ENCODE data around the gene AFTPH. TPM values are rescaled to one million over a fixed set of nuclear protein-coding genes. Genes with fewer than 3 reads are reported as not detected.

AFTPH gene
- total and polyA plus RNA-seq, 8 donors = 16.1 to 35.4 (median 19.6) TPM

DNA sequence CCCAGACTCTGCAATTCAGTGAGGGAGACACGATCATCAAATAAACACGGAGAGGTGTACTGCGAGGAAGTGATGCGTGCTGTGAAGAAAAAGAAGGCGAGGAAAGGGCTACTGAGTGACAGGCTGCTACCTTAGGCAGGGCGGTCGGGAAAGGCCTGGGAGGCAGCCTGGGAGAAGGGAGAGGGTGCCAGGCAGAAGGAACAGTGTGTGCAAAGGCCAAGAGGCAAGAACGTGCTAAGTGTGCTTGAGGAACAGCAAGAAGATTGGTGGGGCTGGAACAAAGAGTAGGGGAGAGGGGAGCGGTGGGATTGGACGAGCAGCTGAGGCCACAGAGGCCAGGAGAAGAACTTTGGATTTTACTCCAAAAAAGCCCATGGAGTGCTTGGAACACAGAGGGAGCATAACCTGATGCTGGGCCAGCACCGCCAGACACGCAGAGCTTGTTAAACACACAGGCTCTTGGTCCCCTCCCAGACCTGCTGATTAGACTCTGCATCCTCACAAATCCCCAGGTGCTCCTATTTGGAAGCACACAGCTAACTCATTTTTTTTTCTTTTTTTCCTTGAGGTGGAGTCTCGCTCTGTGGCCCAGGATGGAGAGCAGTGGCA is 99.2 kb downstream of the AFTPH start:
- intact Hi-C loops (cut with DNase I) = no loop called here
- no peaks in the 10 kb centered on the region for H3K36me3 ChIP-seq
- ATAC-seq (no peak), DNase-seq (no peak), FAIRE-seq (no peak)
- TF ChIP-seq, protein P1, sequence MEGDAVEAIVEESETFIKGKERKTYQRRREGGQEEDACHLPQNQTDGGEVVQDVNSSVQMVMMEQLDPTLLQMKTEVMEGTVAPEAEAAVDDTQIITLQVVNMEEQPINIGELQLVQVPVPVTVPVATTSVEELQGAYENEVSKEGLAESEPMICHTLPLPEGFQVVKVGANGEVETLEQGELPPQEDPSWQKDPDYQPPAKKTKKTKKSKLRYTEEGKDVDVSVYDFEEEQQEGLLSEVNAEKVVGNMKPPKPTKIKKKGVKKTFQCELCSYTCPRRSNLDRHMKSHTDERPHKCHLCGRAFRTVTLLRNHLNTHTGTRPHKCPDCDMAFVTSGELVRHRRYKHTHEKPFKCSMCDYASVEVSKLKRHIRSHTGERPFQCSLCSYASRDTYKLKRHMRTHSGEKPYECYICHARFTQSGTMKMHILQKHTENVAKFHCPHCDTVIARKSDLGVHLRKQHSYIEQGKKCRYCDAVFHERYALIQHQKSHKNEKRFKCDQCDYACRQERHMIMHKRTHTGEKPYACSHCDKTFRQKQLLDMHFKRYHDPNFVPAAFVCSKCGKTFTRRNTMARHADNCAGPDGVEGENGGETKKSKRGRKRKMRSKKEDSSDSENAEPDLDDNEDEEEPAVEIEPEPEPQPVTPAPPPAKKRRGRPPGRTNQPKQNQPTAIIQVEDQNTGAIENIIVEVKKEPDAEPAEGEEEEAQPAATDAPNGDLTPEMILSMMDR (IDR thresholded peaks at IDR 0.05) = no peak
- no peaks in the 10 kb centered on the region for H3K9me3 ChIP-seq
- no peak overlapping the region for H3K27ac ChIP-seq
- WGBS, 2 donors = 82 to 84% methylated on average over 13 of the region's 13 CpGs
- H3K4me1 ChIP-seq = no peaks in the 10 kb centered on the region
- H3K27me3 ChIP-seq = no peaks in the 10 kb centered on the region
- H3K4me3 ChIP-seq = no peak overlapping the region

DNA sequence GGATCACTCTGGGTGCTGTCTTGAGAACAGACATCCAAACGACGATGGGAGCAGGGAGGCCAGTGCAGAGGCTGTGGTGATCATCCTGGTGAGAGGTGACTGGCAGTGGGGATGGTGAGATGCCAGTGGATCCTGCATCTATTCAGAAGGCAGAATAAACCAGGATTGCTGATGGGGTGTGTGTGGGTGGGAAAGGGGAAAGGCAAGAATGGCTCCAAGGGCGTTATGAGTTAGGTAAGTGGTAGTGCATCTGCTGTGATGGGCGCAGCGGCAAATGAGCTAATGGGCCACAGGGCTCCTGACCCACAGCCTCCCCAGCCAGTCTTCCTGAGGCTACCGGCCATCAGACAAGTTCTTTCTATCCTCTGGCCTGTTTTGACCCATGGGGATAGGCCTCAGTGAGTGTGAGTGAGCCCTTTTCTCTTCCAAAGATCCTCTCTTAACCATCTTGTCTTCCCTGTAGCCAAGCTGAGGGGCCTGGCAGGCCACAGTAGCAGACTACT is 100.0 kb downstream of the AFTPH start:
- DNase-seq = no peak
- H3K4me3 ChIP-seq = no peak overlapping the region
- WGBS, 2 donors = 92 to 93% methylated on average over 6 of the region's 6 CpGs
- no peaks in the 10 kb centered on the region for H3K9me3 ChIP-seq
- no peaks in the 10 kb centered on the region for H3K27me3 ChIP-seq
- no peak overlapping the region for H3K27ac ChIP-seq
- H3K4me1 ChIP-seq = no peaks in the 10 kb centered on the region
- intact Hi-C loops (cut with DNase I) = no loop called here
- ATAC-seq = no peak
- FAIRE-seq = no peak
- TF ChIP-seq, protein P1 (IDR thresholded peaks at IDR 0.05) = no peak
- H3K36me3 ChIP-seq = no peaks in the 10 kb centered on the region

DNA sequence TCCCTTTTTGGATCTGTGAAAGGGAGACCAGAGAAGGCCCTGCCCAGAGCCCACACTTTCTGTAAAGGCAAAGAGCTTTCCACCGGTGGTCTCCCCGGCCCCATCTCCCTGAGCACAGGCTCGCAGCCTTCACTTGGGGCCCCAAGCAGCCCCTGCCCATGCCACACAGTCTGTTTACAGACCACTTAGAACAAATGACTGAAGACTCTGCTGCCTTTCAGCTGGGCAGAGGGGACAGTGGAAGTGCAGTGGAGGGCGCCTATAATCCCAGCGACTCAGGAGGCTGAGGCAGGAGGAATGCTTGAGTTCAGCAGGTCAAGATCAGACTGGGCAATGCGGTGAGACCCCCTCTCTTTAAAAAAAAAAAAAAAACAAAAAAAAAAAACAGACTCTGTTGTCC is 100.7 kb downstream of the AFTPH start:
- Histone ChIP-seq H3K27me3 (no peaks in the 10 kb centered on the region), H3K27ac (no peak overlapping the region), H3K36me3 (no peaks in the 10 kb centered on the region), H3K4me1 (peaks cover 0 to 3% (median 0%) of the 10 kb centered on the region in 3 donors), H3K9me3 (no peaks in the 10 kb centered on the region), H3K4me3 (no peak overlapping the region)
- intact Hi-C loops (cut with DNase I) = no loop called here
- TF ChIP-seq, protein P1 (IDR thresholded peaks at IDR 0.05) = no peak
- ATAC-seq (no peak), FAIRE-seq (no peak), DNase-seq (no peak)
- WGBS, 2 donors = 75 to 84% methylated on average over 6 of the region's 6 CpGs

DNA sequence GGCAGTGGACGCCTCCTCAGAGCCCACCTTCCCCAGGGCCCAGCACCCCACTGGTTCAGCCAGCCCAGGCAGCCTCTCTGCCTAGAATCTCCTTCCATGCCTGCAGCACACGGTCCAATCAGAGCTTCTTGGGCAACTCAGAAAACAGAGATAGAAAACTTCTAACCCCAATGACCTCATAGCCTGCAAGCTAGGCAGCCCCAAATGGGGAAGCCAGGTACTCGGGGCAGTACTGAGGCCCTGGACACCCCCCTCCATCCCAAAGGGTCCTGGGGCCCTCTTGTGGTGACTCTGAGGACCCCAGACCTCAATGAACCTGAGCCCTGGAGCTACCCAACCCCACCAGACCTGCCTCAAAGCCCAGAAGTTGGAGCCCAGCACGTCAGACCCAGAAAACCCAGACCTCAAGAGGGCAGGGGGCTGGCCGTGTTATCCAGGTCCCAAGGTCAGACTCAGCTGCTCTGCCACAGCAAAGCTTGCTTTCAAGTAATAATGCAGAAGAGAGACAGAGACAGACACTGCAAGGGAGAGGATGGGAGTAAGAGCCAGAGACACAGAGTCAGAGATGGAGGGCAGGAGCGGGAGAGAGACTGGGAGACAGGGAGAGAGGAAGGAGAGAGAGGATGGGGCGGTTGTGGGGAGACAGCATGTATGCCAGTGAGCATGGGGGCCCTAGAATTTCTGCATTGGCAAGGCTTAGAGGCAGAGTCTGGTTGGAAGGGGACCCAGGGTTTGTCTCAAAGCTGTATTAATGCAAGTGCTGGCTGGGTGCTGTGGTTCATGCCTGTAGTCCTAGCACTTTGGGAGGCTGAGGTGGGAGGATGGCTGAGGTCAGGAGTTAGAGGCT is 101.4 kb downstream of the AFTPH start:
- ATAC-seq = no peak
- H3K27ac ChIP-seq = no peak overlapping the region
- intact Hi-C loops (cut with DNase I) = no loop called here
- no peak for FAIRE-seq
- H3K4me1 ChIP-seq = peaks cover 0 to 3% (median 0%) of the 10 kb centered on the region in 3 donors
- TF ChIP-seq, protein P1 (IDR thresholded peaks at IDR 0.05) = no peak
- H3K27me3 ChIP-seq = no peaks in the 10 kb centered on the region
- no peaks in the 10 kb centered on the region for H3K36me3 ChIP-seq
- 78 to 89% methylated on average over 7 of the region's 7 CpGs for WGBS, 2 donors
- no peaks in the 10 kb centered on the region for H3K9me3 ChIP-seq
- no peak overlapping the region for H3K4me3 ChIP-seq
- DNase-seq = no peak
